ENCODE results near the gene AEBP1. TPM values are rescaled to one million over a fixed set of nuclear protein-coding genes. Genes with fewer than 3 reads are reported as not detected.

AEBP1 gene
- total RNA-seq, 4 donors from 2014 or later: 71.0 to 234 (median 156) TPM

DNA sequence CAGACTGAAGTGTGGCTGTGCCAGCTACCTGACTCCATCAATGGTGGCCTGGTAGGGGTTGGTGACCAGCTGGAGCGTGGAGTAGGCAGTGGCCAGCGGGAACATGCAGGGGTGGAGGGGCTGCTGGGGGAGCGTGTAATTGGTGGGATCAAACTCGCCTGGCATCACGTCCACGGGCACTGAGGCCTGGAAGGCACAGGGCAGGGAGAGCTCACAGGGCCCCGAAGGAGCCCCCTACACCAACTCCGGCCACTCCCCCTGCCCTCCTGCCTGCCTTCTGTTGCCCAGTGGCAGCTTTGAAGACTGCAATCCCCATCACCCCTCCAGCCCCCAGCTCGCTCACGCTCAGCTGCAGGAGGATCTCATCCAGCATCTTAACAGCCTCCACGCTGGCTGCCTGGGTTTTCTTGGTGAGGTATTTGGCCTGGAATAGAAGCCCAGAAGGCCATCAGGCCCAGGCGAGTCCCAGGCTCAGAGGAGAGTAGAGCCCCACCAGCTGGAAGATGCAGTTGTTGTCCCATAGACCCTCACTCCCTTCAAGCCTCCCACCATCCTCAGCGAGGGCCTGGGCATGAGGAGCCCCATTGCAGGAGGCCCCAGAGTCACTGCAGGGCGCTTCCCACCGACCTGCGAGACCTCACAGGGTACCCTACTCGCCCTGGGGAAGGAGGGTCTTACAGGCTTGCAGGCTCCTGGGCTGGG lies 12.1 kb downstream of the AEBP1 start:
- intact Hi-C loops (cut with DNase I): no loop called here
- no peak for DNase-seq (ENCODE audit: extremely low spot score)
- Histone ChIP-seq H3K27me3 (no peaks in the 10 kb centered on the region), H3K36me3 (peaks cover 21 to 99% (median 84%) of the 10 kb centered on the region in 4 donors), H3K4me3 (no peak overlapping the region), H3K4me1 (peaks cover 7 to 30% (median 23%) of the 10 kb centered on the region in 4 donors), H3K27ac (replicated peaks in 1 of 4) (no peak overlapping the region), H3K9me3 (no peaks in the 10 kb centered on the region)
- no peak for TF ChIP-seq EP300 (IDR thresholded peaks at IDR 0.05)
- WGBS: 84% methylated on average over 12 of the region's 17 CpGs

DNA sequence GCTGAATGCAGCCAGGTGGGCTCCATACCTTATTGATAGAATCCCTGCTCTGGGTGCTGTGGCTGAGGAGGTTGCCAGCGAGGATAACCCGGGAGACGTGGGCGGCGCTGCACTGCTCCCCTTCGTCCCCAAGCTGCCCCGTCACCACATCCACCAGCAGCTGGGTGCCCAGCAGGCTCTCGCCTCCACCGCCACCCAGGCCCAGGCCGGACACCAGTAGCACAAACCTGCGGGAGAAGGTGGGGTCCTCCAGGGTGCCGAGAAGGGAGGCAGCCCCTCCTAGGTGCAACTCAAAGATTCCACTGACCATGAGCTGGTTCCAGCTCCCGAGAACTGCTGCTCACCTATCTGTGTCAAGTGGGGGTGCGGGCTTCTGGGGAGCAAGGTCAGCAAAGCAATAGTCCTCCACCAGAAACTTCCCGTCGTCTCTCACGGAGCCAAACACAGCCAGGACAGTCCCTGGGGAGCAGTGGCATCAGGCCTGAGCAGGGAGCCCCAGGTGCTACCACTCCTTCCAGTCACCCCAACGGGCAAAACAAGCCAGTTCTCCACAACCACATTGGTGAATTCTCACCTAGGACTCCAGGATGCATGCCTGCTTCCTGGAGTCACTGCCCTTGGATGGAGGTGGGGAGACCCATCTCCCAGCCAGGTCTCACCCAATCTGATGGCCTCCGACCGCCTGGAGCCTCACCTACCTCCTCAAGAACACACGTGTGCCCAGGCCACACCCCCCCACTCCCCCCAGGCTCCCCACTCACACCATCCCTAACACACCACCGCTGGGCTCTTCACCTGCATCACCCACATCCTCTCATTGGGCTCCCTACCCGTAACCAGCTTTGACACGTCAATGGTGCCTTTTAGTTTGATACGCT lies 12.9 kb downstream of the AEBP1 start:
- intact Hi-C loops (cut with DNase I): no loop called here
- H3K9me3 ChIP-seq: no peaks in the 10 kb centered on the region
- H3K4me3 ChIP-seq: no peak overlapping the region
- TF ChIP-seq, protein P1, sequence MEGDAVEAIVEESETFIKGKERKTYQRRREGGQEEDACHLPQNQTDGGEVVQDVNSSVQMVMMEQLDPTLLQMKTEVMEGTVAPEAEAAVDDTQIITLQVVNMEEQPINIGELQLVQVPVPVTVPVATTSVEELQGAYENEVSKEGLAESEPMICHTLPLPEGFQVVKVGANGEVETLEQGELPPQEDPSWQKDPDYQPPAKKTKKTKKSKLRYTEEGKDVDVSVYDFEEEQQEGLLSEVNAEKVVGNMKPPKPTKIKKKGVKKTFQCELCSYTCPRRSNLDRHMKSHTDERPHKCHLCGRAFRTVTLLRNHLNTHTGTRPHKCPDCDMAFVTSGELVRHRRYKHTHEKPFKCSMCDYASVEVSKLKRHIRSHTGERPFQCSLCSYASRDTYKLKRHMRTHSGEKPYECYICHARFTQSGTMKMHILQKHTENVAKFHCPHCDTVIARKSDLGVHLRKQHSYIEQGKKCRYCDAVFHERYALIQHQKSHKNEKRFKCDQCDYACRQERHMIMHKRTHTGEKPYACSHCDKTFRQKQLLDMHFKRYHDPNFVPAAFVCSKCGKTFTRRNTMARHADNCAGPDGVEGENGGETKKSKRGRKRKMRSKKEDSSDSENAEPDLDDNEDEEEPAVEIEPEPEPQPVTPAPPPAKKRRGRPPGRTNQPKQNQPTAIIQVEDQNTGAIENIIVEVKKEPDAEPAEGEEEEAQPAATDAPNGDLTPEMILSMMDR (IDR thresholded peaks at IDR 0.05): no peak
- no peak for TF ChIP-seq POLR2A (IDR thresholded peaks at IDR 0.05; ENCODE audit: low read depth)
- no peak for TF ChIP-seq POLR2AphosphoS5 (IDR thresholded peaks at IDR 0.05)
- TF ChIP-seq EP300 (IDR thresholded peaks at IDR 0.05): no peak
- DNase-seq (ENCODE audit: extremely low spot score): no peak
- H3K4me1 ChIP-seq: peaks cover 13 to 38% (median 31%) of the 10 kb centered on the region in 4 donors
- WGBS: 86% methylated on average over 17 of the region's 25 CpGs
- no peaks in the 10 kb centered on the region for H3K27me3 ChIP-seq
- H3K27ac ChIP-seq (replicated peaks in 1 of 4): no peak overlapping the region
- peaks cover 21 to 98% (median 83%) of the 10 kb centered on the region in 4 donors for H3K36me3 ChIP-seq

DNA sequence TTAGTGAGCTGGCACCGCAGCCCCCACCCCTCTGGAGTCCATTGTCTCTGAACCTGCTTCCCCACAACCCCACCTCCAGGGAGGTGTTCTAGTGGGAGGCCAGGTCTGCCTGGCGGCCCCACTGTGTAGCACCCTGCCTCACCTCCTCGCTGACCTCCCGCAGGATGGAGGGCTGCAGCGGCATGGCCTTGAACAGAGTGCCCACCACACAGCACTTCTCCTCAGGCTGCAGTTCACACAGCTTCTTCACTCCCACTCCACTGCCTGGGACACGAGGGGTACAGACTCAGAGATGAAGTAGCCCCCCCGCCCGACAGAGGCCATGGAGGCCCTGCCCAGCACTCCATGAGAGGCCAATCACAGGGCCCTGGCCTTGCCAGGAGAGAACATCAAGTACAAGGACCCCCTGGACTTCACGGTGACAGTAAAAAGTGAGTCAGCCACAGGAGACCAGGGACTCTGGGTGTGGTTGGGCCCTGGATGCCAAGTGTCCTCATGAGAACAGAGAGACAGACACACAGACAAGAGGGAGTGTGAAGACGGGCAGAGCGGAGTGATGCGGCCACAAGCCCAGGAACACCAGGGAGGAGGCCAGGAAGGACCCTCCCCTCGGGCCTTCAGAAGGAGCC lies 13.8 kb downstream of the AEBP1 start:
- H3K36me3 ChIP-seq: peaks cover 21 to 89% (median 79%) of the 10 kb centered on the region in 4 donors
- no peak for DNase-seq (ENCODE audit: extremely low spot score)
- WGBS: 89% methylated on average over 8 of the region's 13 CpGs
- no peak overlapping the region for H3K27ac ChIP-seq (replicated peaks in 1 of 4)
- no peaks in the 10 kb centered on the region for H3K9me3 ChIP-seq
- intact Hi-C loops (cut with DNase I): no loop called here
- H3K4me1 ChIP-seq: peaks cover 22 to 47% (median 38%) of the 10 kb centered on the region in 4 donors
- no peaks in the 10 kb centered on the region for H3K27me3 ChIP-seq
- TF ChIP-seq POLR2A (IDR thresholded peaks at IDR 0.05; ENCODE audit: low read depth): no peak
- TF ChIP-seq POLR2AphosphoS5 (IDR thresholded peaks at IDR 0.05): no peak
- no peak overlapping the region for H3K4me3 ChIP-seq

DNA sequence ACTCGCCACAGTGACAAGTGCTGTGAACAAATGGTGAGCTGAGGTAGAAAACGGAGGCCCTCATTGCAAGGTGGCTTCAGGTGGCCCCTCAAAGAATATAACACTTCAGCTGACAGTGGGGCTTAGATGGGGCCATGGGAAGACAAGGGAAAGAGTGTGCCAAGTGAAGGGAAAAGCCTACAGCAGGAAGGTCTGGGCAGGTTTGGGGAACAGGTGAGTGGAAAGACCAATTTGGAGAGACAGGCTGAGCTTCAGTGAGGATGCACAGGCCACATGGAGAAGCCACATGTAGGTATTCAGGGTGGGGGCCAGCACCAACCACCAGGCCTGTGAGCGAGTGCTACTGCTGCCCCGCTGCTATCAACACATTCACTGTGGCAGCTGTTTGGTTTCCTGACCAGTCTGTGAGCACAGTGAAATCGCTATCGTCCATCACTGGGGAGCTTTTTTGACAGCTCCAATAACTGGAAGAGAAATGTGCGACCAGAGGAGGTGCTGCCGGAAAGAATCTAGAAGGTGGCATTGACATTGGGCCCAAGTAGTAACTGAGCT lies 15.8 kb downstream of the AEBP1 start:
- no peak overlapping the region for H3K27ac ChIP-seq (replicated peaks in 1 of 4)
- peaks cover 17 to 69% (median 65%) of the 10 kb centered on the region in 4 donors for H3K36me3 ChIP-seq
- intact Hi-C loops (cut with DNase I): no loop called here

DNA sequence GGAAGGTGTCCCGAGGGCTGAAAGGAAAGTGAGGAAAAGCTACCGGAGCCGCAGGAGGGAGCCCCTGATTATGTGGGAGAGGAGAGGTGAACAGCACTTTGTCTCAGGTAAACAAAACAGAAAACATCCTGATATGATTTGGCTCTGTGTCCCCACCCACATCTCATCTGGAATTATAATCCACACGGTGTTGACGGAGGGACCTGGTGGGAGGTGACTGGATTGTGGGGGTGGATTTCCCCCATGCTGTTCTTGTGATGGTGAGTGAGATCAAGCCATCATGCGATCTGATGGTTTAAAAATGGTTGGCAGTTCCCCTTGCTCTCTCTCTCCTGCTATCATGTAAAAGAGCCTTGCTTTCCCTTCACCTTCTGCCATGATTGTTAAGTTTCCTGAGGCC lies 16.2 kb downstream of the AEBP1 start:
- 83% methylated on average over 6 of the region's 6 CpGs for WGBS
- peaks cover 22 to 56% (median 40%) of the 10 kb centered on the region in 4 donors for H3K4me1 ChIP-seq
- no peak for DNase-seq (ENCODE audit: extremely low spot score)
- no peak overlapping the region for H3K4me3 ChIP-seq
- H3K9me3 ChIP-seq: no peaks in the 10 kb centered on the region
- H3K36me3 ChIP-seq: peaks cover 14 to 64% (median 60%) of the 10 kb centered on the region in 4 donors
- TF ChIP-seq EP300 (IDR thresholded peaks at IDR 0.05) (no peak), POLR2A (IDR thresholded peaks at IDR 0.05; ENCODE audit: low read depth) (no peak), POLR2AphosphoS5 (IDR thresholded peaks at IDR 0.05) (no peak)
- TF ChIP-seq, protein P1 (IDR thresholded peaks at IDR 0.05): no peak
- no peaks in the 10 kb centered on the region for H3K27me3 ChIP-seq
- intact Hi-C loops (cut with DNase I): no loop called here
- H3K27ac ChIP-seq (replicated peaks in 1 of 4): no peak overlapping the region

More for the DNA sequence above, 15.8 kb downstream of the AEBP1 start:
- Histone ChIP-seq H3K4me1 (peaks cover 22 to 56% (median 42%) of the 10 kb centered on the region in 4 donors), H3K4me3 (no peak overlapping the region), H3K27me3 (no peaks in the 10 kb centered on the region), H3K9me3 (no peaks in the 10 kb centered on the region)
- WGBS: 82% methylated on average over 8 of the region's 8 CpGs
- no peak for DNase-seq (ENCODE audit: extremely low spot score)
- TF ChIP-seq EP300 (IDR thresholded peaks at IDR 0.05): no peak
- no peak for TF ChIP-seq POLR2A (IDR thresholded peaks at IDR 0.05; ENCODE audit: low read depth)
- TF ChIP-seq, protein P1 (IDR thresholded peaks at IDR 0.05): no peak
- TF ChIP-seq POLR2AphosphoS5 (IDR thresholded peaks at IDR 0.05): no peak

All from esophagus muscularis mucosa (tissue), 4 donors.